HG03139 (cell line): ENCODE results near the gene KCNG2.

Experiments
- ATAC-seq: cut with Tn5 transposase; IDR thresholded peaks from one replicate; pipeline ENCODE4 v1.9.1; 2021; ENCODE audit not compliant: unreplicated experiment

Gene KCNG2

DNA sequence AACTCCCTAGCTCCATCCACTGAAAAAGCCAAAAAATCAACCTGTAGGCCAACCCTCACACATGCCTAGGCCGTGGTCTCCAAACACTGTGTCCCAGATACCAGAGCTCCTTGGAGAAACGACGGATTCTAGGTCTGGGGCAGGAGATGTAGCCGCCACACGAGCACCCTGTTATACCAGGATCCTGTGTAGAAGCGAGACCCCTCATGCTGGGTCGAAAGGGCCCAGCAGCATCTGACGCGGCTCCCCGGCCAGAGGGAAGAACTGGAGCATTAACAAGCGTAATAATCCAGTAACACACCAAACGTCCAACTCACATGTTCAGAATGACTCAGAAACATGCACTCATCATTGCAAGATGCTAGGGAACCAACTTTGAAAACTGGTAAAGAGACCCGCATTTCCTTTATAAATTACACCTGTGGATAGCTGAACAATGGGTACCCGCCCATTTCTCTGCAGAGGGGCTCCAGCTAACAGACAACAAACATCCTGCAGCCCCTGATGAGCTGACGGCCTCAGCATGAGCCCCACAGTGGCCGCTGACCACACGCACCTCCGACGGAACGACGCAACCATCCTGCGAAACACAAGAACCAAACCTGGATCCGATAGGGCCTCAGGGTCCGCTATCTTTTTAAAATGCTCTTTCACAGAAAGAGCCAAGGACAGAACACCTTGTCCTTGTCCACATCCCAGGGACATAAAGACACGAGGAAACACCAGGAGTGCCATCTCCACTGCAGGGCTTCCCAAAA lies 139.5 kb downstream of the KCNG2 start:
- ATAC-seq, result no peak

DNA sequence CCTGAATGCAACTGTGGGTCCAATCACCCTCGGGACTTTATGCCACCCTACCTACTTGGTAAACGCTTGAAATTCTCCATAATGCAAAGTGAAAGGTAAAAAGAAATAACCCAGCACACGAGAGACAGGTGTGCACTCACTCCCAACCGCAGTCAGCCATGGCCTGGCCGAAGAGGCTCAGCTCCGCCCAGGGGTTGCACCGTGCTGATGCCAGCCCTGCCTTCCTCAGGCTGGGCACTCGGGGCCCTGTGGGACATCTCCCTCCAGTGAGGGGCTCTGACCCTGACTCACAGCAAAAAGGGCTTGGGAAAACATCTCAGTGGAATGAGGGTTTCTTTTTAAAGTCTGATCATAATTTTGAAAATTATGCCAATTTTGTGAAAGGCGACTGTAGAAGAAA lies 140.5 kb downstream of the KCNG2 start:
- ATAC-seq, result no peak

DNA sequence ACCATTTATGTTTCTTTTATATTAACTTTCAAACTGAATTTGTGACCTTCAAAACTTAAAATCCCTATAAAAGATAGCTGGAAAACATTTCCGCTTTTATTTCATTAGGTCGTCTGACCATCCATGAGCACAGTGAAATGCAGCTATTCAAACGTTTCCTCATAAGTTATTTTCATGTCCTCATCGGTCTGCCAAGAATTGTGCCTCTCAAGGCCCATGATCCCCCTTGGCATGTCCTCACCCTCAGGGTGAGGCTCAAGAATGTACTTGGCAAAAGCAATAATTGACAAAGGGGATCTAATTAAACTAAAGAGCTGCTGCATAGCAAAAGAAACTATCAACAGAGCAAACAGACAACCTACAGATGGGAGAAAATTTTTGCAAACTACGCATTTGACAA lies 141.4 kb downstream of the KCNG2 start:
- no peak for ATAC-seq

DNA sequence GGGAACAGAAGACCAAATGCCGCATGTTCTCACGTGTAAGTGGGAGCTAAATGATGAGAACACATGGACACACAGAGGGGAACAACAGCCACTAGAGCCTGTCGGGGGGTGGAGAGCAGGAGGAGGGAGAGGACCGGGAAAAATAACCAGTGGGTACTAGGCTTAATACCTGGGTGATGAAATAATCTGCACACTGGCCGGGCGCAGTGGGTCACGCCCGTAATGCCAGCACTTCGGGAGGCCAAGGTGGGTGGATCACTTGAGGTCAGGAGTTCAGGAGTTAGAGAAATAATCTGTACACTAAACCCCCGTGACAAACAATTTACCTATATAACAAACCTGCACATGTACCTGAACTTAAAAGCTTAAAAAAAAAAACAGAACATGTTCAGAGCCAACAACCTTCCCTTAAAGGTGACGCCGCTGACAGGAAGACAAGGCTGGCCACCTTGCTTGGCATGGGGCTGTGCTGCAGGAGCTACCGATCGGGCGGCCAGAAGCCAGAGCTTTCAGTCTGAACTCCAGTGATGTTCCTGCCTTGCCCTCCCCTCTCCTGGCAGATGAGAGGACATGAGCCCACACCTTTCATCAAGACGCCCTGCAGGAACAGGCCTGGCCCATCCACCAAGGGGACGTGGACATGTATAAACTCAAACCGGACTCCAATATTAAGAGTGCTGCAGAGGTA lies 142.5 kb downstream of the KCNG2 start:
- no peak for ATAC-seq

DNA sequence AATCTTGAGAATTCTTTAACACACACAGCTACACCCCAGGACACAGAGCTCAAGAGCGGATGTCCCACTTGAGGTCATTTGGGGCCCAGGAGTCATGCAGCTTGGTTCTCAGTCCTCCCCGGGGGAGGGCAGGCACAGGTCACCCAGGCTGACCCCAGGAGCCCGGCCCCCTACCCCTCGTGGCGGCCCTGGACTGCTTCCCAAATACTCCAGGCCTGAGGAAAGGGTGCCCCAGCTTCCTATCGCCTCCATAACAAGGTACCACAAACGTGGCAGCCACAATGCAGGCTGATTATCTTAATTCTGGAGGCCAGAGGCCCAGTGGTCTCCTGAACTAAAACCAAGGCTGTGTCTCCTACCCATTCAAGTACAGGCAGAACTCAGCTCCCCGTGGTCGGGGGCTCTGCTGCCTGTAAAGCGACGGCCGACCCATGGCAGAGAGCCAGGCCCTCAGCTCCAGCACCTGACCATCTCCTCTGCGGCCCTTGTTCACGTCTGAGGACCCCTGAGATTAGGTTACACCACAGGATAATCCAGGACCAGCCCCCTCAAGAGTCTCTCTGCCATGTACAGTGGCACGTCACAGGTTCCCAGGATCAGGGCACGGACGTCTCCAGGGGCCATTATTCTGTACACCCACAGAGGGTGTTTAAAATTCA lies 143.2 kb downstream of the KCNG2 start:
- ATAC-seq, result no peak

DNA sequence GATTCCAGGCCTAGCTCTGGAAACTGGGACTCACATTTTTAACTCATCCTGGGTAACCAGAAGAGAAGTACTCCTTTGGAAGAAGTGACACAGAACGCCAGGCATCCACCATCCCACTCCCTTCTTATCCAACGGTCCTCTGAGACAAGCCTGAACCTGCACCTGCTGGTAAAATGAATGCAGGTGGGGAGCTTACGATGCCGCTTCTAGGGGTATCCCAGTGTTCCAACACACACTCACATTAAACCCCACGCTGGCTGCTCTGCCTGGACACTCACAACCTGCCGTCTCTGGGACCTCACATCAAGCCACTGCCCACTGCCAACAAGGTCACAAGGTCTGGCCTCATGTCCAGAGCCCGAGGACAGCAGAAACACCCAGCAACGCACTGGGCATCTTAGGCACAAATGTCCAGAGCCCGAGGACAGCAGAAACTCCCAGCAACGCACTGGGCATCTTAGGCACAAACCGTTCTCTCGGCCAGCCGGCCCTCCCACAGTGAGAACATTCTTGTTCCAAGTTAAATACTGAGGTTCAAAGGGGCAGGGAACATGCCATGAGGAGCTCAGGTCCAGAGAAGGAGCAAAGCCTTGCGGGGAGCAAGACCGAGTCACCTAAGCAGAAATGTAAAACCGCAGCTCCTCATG lies 143.9 kb downstream of the KCNG2 start:
- no peak for ATAC-seq

DNA sequence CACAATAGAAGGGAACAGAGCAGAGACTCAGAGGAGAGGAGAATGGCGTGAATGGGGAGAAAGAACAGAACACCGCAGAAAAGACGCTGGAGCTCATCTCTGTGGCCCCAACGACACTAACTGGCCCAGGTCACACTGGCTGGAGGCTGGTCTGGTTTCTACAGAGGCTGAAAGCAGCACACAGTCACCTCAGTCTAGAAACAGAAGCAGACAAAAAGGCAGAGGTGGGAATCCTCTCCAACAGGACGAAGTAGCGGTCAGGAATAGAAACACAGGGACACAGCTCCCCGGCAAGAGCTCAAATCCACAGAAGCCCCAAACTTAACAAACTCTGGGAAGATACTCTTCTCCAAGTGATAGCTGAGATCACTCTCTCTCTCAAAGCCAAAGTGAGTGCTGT lies 144.5 kb downstream of the KCNG2 start:
- ATAC-seq, result no peak

DNA sequence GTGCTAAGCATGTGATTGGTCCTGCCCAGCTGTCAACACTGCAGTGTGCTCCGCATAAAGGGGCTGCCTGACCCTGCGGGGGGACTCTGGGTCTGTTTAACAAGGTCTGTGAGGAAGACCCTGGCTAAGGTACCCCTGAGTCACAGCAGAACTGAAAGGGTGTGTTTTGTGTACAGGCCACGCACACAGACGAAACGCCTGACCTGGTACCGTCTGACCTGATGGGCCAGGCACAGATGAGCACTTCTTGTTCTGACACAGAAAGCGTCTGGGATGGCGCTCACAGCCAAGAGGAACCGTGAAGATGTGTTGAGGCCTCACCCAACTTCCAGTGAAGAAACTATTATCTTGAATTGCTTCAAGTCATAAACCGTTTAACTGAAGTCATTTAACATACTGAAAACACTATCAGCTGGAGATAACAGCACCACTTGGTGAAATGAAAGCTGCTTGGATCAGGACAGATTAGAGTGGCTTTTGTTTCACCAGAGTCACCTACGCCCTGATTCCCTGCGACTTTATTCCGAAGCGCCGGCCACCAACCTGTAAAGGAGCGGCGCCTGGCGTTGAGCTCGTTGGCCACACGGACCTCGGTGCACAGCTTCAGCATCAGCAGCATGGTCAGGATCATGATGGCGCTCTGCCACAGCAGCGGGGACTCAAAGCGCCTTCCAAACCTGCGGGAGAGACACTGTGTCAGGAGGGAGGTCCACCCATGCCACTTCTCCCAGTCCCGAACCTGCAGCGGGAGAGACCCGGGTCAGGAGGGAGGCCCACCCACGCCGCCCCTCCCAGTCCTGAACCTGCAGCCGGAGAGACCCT lies 145.3 kb downstream of the KCNG2 start:
- ATAC-seq, result no peak

DNA sequence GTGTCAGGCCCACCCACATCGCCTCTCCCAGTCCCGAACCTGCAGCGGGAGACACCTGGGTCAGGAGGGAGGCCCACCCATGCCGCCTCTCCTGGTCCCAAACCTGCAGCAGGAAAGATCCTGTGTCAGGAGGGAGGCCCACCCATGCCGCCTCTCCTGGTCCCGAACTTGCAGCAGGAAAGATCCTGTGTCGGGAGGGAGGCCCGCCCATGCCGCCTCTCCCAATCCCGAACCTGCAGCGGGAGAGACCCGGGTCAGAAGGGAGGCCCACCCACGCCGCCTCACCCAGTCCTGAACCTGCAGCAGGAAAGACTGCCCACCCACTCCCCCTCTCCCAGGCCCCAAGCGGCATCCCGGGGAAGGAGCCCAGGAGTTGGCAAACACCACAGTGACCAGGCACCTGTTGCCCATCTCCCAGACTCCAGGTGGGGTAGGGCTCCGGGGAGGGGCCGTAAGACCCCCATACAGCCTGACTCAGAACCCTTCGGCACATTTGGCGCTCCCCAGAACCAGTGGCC lies 145.9 kb downstream of the KCNG2 start:
- ATAC-seq, result no peak

DNA sequence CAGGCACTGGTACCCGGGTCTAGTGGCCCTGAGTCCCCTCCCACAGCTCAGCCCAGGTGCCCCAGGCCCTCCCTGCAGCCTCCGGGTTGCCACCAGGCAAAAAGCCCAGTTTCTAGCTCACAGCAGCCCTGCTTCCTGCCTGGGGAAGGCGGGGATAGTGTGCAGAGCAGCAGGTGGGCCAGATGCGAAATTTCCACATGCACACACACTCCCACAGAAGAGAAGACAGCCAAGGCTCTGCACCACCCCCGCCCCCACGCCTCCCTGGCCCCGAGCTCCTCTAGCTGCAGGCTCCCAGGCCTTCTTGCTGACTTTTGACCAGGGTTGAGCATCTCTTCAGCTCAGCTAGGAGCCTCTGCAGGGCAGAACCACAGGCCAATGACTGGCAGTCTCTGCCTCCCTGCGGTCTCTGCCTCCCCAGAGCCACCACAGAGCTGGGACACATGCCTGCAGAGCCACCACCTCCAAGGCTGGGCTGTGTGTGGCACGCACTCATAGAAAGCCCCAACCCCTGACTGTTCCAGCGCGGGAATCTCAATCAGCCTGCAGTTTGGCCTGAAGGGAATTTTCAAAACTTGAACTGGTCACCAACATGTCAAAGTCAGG lies 146.5 kb downstream of the KCNG2 start:
- ATAC-seq, result no peak

DNA sequence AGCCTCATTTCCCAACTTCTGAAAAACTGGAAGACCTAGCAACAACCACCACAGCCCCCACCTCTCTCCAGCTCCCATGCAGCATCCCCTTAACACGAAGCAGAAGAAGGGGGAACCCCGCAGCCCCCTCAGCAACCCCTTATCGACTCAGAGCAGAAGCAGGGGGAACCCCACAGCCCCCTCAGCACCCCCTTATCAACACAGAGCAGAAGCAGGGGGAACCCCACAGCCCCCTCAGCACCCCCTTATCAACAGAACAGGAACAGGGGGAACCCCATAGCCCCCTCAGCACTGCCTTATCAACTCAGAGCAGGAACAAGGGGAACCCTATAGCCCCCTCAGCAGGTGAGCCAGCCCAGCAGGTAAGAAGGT lies 147.0 kb downstream of the KCNG2 start:
- ATAC-seq, result no peak

DNA sequence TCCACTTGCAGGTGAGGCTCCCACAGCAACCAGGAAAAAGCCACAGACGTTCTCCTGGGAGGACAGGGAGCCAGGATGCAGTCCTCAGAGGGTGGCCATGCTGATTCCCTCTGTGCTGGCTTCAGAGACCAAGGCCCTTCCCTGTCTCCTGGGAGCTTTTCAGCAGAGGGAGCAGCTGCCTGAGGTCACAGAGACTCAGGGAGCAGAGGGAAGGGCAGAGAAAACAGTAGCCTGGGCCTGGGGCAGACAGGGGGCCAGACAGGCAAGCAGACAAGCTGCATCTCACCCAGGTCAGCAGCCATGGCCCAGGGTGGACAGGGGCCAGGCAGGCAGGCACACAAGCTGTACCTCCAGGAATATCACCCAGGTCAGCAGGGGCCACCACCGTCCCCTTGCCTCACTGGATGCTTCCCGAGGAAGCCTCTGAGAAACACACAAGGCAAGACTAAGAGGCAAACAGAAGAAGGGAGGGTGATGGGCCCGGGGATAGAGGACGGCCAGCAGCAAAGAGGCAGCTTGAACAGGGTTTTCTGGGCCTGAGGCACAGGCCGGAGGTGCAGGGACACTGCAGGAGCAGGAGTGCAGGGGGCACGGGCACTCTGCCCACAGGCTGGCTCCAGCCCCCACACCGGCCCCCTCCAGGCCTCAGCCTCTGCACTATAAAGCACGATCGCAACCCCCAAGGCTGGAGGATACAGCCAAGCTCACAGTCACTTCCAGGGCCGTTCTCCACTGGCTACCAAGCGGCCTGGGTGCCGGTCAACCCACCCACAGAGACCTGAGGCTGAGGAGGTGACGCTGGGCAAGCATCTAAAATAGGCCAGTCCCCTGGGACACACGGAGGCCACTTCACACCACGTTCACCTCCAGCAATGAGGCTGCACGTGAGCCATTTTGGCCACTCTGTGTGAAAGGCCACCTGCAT lies 147.6 kb downstream of the KCNG2 start:
- ATAC-seq, result no peak

DNA sequence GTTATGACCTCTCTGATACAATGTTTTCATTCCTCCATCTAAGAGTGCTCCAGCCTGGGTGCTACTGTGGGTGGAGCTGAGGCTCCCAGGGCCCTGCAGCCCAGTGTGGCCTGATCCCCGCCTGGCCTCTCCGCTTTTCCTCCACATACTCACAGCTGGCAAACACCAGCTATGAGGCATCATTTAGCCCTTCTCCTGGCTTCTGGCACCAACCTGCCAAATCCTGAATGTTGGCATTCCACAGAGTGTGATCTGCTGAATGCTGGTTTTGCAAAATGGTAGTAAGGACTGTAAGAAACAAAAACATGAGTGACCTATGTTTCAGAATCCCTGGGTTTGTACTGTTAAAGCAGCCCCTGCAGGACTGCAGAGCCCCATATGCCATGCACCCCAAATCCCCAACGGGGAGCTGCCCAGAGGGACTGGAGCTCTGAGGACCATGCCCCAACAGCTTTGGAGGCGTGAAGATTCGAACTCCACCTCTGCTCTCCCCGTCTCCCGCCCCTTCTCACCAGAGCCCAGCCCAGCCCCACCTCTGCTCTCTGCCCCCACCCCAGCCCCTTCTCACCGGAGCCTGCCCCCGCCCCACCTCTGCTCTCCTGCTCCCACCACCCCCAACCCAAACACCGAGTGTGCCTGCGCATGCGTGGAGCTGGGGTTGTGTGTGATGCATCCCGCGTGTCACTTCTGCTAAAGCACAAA lies 149.5 kb downstream of the KCNG2 start:
- ATAC-seq, result no peak

DNA sequence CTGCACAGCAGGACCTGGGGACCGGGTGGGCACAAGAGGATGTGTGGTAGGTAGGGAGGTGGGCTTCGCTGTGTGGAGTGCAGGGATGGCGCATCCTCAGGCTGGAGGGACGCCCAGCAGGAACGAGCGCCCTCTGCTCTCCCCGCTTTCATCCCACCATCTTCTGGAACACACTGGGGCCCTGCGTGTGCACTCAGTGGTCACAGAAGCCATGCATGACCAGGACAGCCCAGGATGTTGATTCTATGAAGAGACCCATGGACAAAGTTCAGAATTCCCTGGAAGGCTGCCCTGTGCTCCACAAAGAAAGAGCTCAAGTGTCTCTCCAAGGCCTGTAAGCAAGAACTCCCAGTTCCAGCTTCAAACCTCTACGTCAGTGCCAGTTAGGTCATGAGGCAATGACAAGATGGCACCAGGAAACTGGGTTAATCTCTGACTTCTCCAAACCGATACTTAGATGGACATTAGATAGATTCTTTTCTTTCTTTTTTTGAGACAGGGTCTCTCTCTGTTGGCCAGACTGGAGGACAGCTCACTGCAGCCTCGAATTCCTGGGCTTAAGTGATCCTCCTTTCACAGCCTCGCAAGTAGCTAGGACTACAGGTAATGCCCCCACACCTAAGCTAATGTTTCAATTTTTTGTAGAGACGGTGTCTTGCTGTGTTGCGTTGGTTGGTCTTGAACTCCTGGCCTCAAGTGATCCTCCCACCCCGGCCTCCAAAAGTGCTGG lies 150.3 kb downstream of the KCNG2 start:
- no peak for ATAC-seq

DNA sequence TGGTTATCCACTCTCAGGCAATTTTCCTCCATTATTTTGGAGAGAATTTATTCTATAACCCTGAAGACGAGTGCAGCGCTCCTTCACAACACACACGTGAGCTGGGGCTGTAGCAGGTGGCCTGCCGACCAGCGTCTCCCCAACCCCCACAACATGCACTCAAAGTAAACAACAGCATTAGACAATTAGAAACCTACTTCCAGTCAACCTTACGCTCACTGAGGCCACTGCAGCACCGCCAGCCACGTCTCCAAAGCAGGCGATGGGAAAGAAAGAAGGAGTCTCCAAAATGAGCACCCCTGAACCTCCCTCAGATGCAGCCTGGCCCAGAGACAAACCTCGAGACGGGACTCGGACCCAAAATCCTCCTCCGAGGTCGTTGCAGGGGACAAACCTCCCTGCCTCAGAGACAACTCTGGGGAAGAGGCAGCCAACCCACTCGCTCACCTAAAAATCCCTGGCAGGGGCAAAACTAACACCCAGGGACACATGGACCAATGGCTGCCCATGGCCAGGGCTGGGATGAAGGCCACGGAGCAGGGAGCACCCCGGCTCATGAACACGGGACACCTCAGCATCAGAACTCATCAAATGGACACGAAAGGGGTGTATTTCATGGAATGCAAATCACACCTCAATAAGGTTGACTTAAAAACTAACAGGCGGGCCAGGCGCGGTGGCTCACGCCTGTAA lies 151.1 kb downstream of the KCNG2 start:
- ATAC-seq, result no peak
